GM03348 (cell line): ENCODE results near the gene BCORL1.

ENCODE experiments used
- DNase-seq: peaks from one replicate; pipeline ENCODE4 v3.0.0; 2012; ENCODE audit warnings: low spot score

Gene BCORL1

GRCh38 chrX:130009658-130010223, 27.3 kb downstream of the BCORL1 start:
- no peak for DNase-seq

GRCh38 chrX:130012683-130013082, 30.2 kb downstream of the BCORL1 start:
- no peak for DNase-seq

- DNase-seq = no peak
These were observed 31.2 kb downstream of the BCORL1 start for GRCh38 chrX:130013661-130014060.

GRCh38 chrX:130014356-130014755, 31.9 kb downstream of the BCORL1 start:
- DNase-seq = no peak

GRCh38 chrX:130014770-130015169, 32.3 kb downstream of the BCORL1 start:
- DNase-seq = no peak

- DNase-seq = no peak
These were observed 32.7 kb downstream of the BCORL1 start for GRCh38 chrX:130015181-130015580.

GRCh38 chrX:130018143-130018542, 35.7 kb downstream of the BCORL1 start:
- no peak for DNase-seq

- DNase-seq = no peak
These were observed 38.4 kb downstream of the BCORL1 start for GRCh38 chrX:130020661-130021324.

- DNase-seq = peak; percentile 84
These were observed 41.7 kb downstream of the BCORL1 start for GRCh38 chrX:130024127-130024526.

GRCh38 chrX:130025256-130025655, 42.8 kb downstream of the BCORL1 start:
- no peak for DNase-seq

- DNase-seq = no peak
These were observed 45.1 kb downstream of the BCORL1 start for GRCh38 chrX:130027569-130027968.

GRCh38 chrX:130028196-130028595, 45.8 kb downstream of the BCORL1 start:
- DNase-seq = peak; percentile 67

- DNase-seq = no peak
These were observed 48.4 kb downstream of the BCORL1 start for GRCh38 chrX:130030826-130031225.

GRCh38 chrX:130032552-130032951, 50.1 kb downstream of the BCORL1 start:
- DNase-seq = no peak

GRCh38 chrX:130034178-130034577, 51.7 kb downstream of the BCORL1 start:
- no peak for DNase-seq

GRCh38 chrX:130039847-130040246, 57.4 kb downstream of the BCORL1 start:
- DNase-seq = no peak

- no peak for DNase-seq
These were observed 65.0 kb downstream of the BCORL1 start for GRCh38 chrX:130047416-130047815.

- no peak for DNase-seq
These were observed 66.3 kb downstream of the BCORL1 start for GRCh38 chrX:130048686-130049222.

GRCh38 chrX:130049821-130050220, 67.4 kb downstream of the BCORL1 start:
- peak; percentile 21 for DNase-seq

GRCh38 chrX:130051176-130051845, 68.9 kb downstream of the BCORL1 start:
- no peak for DNase-seq

GRCh38 chrX:130053236-130053635, 70.8 kb downstream of the BCORL1 start:
- DNase-seq = no peak

- DNase-seq = peak; percentile 74
These were observed 72.7 kb downstream of the BCORL1 start for GRCh38 chrX:130055103-130055502.

GRCh38 chrX:130055899-130056298, 73.5 kb downstream of the BCORL1 start:
- DNase-seq = no peak
